Endothelial cell (in vitro differentiated cells): ENCODE results near the gene LAMA2. TPM values are rescaled to one million over a fixed set of nuclear protein-coding genes. Genes with fewer than 3 reads are reported as not detected.

Experiments used
- DNase-seq: peaks from one replicate; pipeline ENCODE4 v3.0.0; 2021; ENCODE audit warnings: low spot score
- H3K27ac Mint-ChIP-seq: one replicate; pipeline ENCODE4 v1.8.0; 2021; ENCODE audit warnings: mixed read lengths, inconsistent platforms; ENCODE audit not compliant: unreplicated experiment
- H3K27me3 Mint-ChIP-seq: one replicate; pipeline ENCODE4 v1.8.0; 2021; ENCODE audit warnings: mild to moderate bottlenecking, moderate library complexity, mixed read lengths, inconsistent platforms; ENCODE audit not compliant: unreplicated experiment
- H3K36me3 Mint-ChIP-seq: one replicate; pipeline ENCODE4 v1.8.0; 2021; ENCODE audit warnings: mild to moderate bottlenecking, low read depth, mixed read lengths, inconsistent platforms; ENCODE audit not compliant: unreplicated experiment
- H3K4me1 Mint-ChIP-seq: one replicate; pipeline ENCODE4 v1.8.0; 2021; ENCODE audit warnings: mild to moderate bottlenecking, mixed read lengths, inconsistent platforms; ENCODE audit not compliant: unreplicated experiment
- H3K4me3 Mint-ChIP-seq: one replicate; pipeline ENCODE4 v1.8.0; 2021; ENCODE audit warnings: mild to moderate bottlenecking, mixed read lengths, inconsistent platforms; ENCODE audit not compliant: unreplicated experiment
- H3K9me3 Mint-ChIP-seq: one replicate; pipeline ENCODE4 v1.8.0; 2021; ENCODE audit warnings: mixed read lengths, inconsistent platforms; ENCODE audit not compliant: unreplicated experiment
- total RNA-seq: library from RNA; stranded (reverse); fragmentation: NEBNext Ultra II Directional; extraction: Animal tissue kit (Norgen Biotek cat#: 25700); gene quantifications from one replicate; pipeline ENCODE4 v1.2.1, GENCODE V29; 2021; ENCODE audit not compliant: unreplicated experiment
- TF ChIP-seq, protein P1 (sequence below): fragments of 200-600 bp; sonication (generic); IDR thresholded peaks from one replicate; pipeline ENCODE4 v1.5.0; 2021; ENCODE audit warnings: antibody characterized with exemption; ENCODE audit not compliant: unreplicated experiment

Gene LAMA2
- total RNA-seq, 1 donor from 2014 or later = 2.0 TPM

DNA sequence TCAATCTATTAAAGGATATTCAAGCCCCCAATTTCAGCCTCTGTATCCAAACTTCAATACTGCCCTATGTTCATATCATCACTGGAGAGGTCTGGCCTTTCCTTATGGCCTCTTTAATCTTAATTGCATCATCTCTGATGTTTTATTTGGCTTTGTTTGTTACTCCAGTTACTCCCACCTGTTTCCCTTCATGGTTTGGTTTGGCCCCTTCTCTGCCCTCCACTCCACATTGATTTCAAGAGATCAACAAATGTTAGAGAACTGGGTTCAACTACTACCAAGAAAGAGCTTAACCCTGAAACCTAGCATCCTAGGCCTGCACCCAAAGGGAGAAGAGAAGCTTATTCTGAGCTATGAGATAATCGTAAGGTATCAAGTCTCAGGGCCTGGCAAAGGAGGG, 221.6 kb downstream of the LAMA2 start:
- Mint-ChIP-seq H3K9me3 (no peaks in the 10 kb centered on the region), H3K27ac (no peak overlapping the region), H3K4me1 (peaks cover 13% of the 10 kb centered on the region), H3K27me3 (peaks cover 2% of the 10 kb centered on the region), H3K36me3 (no peaks in the 10 kb centered on the region), H3K4me3 (no peak overlapping the region)
- no peak for DNase-seq
- TF ChIP-seq, protein P1, sequence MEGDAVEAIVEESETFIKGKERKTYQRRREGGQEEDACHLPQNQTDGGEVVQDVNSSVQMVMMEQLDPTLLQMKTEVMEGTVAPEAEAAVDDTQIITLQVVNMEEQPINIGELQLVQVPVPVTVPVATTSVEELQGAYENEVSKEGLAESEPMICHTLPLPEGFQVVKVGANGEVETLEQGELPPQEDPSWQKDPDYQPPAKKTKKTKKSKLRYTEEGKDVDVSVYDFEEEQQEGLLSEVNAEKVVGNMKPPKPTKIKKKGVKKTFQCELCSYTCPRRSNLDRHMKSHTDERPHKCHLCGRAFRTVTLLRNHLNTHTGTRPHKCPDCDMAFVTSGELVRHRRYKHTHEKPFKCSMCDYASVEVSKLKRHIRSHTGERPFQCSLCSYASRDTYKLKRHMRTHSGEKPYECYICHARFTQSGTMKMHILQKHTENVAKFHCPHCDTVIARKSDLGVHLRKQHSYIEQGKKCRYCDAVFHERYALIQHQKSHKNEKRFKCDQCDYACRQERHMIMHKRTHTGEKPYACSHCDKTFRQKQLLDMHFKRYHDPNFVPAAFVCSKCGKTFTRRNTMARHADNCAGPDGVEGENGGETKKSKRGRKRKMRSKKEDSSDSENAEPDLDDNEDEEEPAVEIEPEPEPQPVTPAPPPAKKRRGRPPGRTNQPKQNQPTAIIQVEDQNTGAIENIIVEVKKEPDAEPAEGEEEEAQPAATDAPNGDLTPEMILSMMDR = no peak

- Mint-ChIP-seq H3K27me3 (peaks cover 2% of the 10 kb centered on the region), H3K36me3 (no peaks in the 10 kb centered on the region), H3K4me1 (peaks cover 13% of the 10 kb centered on the region), H3K27ac (no peak overlapping the region), H3K9me3 (no peaks in the 10 kb centered on the region), H3K4me3 (no peak overlapping the region)
- TF ChIP-seq, protein P1 = no peak
- DNase-seq = no peak
Observed at GRCh38 chr6:129105035-129105434, 222.1 kb downstream of the LAMA2 start.

DNA sequence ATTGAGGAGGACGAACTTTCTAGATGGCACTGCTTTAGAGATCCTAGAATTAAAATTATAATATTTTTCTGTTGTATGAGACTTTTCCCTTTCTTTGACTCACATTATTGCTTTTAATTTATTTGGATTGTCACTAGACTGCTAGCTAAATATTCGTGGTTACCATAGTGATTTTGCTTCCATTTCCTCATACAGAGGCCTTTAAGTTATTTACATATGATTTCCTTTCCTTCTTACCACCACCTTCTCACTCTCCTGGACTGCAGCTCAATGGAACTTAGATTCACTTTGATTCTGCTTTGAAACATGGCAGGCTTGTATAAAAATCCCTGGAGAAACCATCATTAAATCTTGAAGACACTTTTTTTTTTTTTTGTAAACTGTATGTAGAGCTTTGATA, 222.9 kb downstream of the LAMA2 start:
- Mint-ChIP-seq H3K9me3 (no peaks in the 10 kb centered on the region), H3K27ac (peak overlapping the region; percentile 87), H3K27me3 (peaks cover 2% of the 10 kb centered on the region), H3K4me3 (no peak overlapping the region), H3K4me1 (peaks cover 13% of the 10 kb centered on the region), H3K36me3 (no peaks in the 10 kb centered on the region)
- DNase-seq = no peak
- TF ChIP-seq, protein P1 = no peak

DNA sequence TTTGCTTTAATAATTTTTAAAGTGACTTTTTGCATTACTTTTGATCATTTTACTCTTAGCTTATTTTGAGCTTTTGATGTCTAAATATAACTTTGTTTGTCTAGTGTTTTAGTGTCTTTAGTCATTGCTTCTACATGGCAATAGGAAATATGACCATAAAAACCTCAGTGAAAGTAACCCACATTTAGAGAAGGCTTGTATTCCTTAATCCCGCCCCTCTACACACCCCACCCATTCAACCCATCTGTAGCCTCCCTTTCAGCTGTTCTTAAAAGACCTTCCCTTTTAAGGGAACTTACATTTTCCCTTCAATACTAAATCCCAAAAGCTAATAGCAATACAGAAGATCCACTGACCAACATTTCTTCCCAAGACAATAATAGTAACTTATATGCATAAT, 225.4 kb downstream of the LAMA2 start:
- Mint-ChIP-seq H3K4me1 (peaks cover 13% of the 10 kb centered on the region), H3K27ac (no peak overlapping the region), H3K9me3 (no peaks in the 10 kb centered on the region), H3K27me3 (peaks cover 2% of the 10 kb centered on the region), H3K4me3 (no peak overlapping the region), H3K36me3 (no peaks in the 10 kb centered on the region)
- no peak for DNase-seq
- TF ChIP-seq, protein P1 = no peak

- Mint-ChIP-seq H3K27ac (no peak overlapping the region), H3K4me1 (peaks cover 5% of the 10 kb centered on the region), H3K4me3 (no peak overlapping the region), H3K36me3 (no peaks in the 10 kb centered on the region), H3K9me3 (no peaks in the 10 kb centered on the region), H3K27me3 (peaks cover 2% of the 10 kb centered on the region)
- TF ChIP-seq, protein P1 = no peak
- DNase-seq = no peak
Observed at GRCh38 chr6:129110690-129111343, 227.9 kb downstream of the LAMA2 start.
